Mesothelial cell of epicardium (in vitro differentiated cells): Measurements from ENCODE around the gene CTNNA2. TPM values are rescaled to one million over a fixed set of nuclear protein-coding genes. Genes with fewer than 3 reads are reported as not detected.

ENCODE experiments used
- DNase-seq, 2 experiments: peaks; one replicate each; pipeline ENCODE4 v3.0.0; 2021; ENCODE audit warnings: low spot score in 2 of 2; ENCODE audit not compliant: unreplicated experiment in 2 of 2
- H3K27ac Mint-ChIP-seq: 2 replicates; pipeline ENCODE4 v1.8.0; 2021; ENCODE audit warnings: mixed read lengths
- H3K27me3 Mint-ChIP-seq: 2 replicates; pipeline ENCODE4 v1.8.0; 2021; ENCODE audit warnings: low read depth, mixed read lengths
- H3K36me3 Mint-ChIP-seq: 2 replicates; pipeline ENCODE4 v1.8.0; 2021; ENCODE audit warnings: mixed read lengths
- H3K4me1 Mint-ChIP-seq: 2 replicates; pipeline ENCODE4 v1.8.0; 2021; ENCODE audit warnings: mixed read lengths
- H3K4me3 Mint-ChIP-seq: 2 replicates; pipeline ENCODE4 v1.8.0; 2021; ENCODE audit warnings: mild to moderate bottlenecking, moderate library complexity, mixed read lengths
- H3K9me3 Mint-ChIP-seq: 2 replicates; pipeline ENCODE4 v1.8.0; 2021; ENCODE audit warnings: mixed read lengths
- total RNA-seq: library from RNA; stranded (reverse); gene quantifications from 3 replicates; pipeline ENCODE4 v1.2.1, GENCODE V29; 2021
- TF ChIP-seq, protein P1 (sequence below): fragments of 200-600 bp; sonication (generic); IDR thresholded peaks from one replicate; pipeline ENCODE4 v1.5.0; 2021; ENCODE audit warnings: antibody characterized with exemption; ENCODE audit not compliant: unreplicated experiment

Gene CTNNA2
- total RNA-seq, 1 donor from 2014 or later: 4.9 TPM

DNA sequence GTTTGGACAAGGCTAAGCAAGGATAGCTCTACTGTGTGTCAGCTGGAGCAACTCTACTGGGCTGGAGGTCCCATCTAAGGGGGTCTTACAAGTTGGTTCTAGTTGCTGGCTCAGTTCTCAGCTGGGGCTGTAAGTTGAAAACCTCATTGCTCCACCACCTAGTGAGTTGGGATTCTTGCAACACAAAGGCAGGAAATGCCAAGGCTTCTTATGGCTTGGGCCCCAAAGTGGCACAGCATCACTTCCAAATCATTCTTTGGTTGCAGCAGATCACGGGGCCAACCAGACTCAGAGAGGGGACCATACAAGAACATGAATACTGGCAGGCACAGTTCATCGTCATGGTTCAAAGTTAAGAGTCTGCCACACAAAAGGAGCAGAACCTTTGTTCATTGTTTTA lies 459.0 kb downstream of the CTNNA2 start:
- Mint-ChIP-seq H3K27me3 (peaks cover 4% of the 10 kb centered on the region), H3K27ac (no peak overlapping the region), H3K9me3 (no peaks in the 10 kb centered on the region), H3K36me3 (no peaks in the 10 kb centered on the region), H3K4me3 (no peak overlapping the region), H3K4me1 (peaks cover 7% of the 10 kb centered on the region)
- no peak for DNase-seq
- TF ChIP-seq, protein P1, sequence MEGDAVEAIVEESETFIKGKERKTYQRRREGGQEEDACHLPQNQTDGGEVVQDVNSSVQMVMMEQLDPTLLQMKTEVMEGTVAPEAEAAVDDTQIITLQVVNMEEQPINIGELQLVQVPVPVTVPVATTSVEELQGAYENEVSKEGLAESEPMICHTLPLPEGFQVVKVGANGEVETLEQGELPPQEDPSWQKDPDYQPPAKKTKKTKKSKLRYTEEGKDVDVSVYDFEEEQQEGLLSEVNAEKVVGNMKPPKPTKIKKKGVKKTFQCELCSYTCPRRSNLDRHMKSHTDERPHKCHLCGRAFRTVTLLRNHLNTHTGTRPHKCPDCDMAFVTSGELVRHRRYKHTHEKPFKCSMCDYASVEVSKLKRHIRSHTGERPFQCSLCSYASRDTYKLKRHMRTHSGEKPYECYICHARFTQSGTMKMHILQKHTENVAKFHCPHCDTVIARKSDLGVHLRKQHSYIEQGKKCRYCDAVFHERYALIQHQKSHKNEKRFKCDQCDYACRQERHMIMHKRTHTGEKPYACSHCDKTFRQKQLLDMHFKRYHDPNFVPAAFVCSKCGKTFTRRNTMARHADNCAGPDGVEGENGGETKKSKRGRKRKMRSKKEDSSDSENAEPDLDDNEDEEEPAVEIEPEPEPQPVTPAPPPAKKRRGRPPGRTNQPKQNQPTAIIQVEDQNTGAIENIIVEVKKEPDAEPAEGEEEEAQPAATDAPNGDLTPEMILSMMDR: no peak

- Mint-ChIP-seq H3K9me3 (no peaks in the 10 kb centered on the region), H3K27ac (no peak overlapping the region), H3K4me3 (no peak overlapping the region), H3K27me3 (no peaks in the 10 kb centered on the region), H3K4me1 (peaks cover 7% of the 10 kb centered on the region), H3K36me3 (no peaks in the 10 kb centered on the region)
- TF ChIP-seq, protein P1: no peak
- no peak for DNase-seq
These were observed 459.8 kb downstream of the CTNNA2 start for GRCh38 chr2:79972661-79973060.

DNA sequence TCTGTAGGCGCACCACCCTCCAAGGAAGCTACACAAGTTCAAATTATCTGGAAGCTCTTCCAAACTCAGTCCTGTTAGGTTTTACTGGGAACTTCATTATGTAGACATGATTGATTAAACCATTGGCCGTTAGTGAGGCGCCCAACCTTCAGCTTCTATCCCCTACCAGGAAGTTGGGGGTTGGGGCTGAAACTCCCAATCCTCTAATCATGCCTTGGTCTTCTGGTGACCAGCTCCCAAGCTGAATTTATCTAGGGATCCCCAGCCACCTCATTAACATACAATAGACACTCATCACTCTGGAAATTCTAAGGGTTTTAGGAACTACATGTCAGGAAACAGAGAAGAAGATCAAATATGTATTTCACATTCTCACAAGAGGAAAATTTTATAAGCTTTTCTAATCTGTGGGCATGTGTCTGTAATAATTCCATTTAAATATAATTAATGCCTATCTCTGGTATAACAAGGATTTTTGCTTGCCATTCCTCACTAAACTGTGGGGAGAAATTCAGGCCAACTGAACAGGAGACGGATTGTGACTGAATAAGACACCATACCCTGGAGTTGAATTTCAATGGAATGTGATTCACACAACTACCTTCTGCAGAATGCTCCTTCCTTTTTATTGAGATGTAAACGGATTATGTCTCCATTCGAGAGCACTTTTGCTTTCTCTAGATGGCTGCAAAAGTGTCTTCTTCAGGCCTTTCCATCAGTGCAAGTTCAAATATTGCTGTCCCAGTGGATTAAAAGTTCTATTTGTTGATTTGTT lies 463.1 kb downstream of the CTNNA2 start:
- Mint-ChIP-seq H3K27ac (no peak overlapping the region), H3K4me3 (no peak overlapping the region), H3K9me3 (no peaks in the 10 kb centered on the region), H3K4me1 (peaks cover 7% of the 10 kb centered on the region), H3K36me3 (no peaks in the 10 kb centered on the region), H3K27me3 (no peaks in the 10 kb centered on the region)
- TF ChIP-seq, protein P1: no peak
- DNase-seq: no peak

- Mint-ChIP-seq H3K27me3 (no peaks in the 10 kb centered on the region), H3K4me1 (peaks cover 2% of the 10 kb centered on the region), H3K4me3 (no peak overlapping the region), H3K36me3 (no peaks in the 10 kb centered on the region), H3K9me3 (no peaks in the 10 kb centered on the region), H3K27ac (no peak overlapping the region)
- TF ChIP-seq, protein P1: no peak
- no peak for DNase-seq
These were observed 464.9 kb downstream of the CTNNA2 start for GRCh38 chr2:79977792-79978191.

- Mint-ChIP-seq H3K4me1 (peaks cover 2% of the 10 kb centered on the region), H3K9me3 (no peaks in the 10 kb centered on the region), H3K27ac (no peak overlapping the region), H3K36me3 (no peaks in the 10 kb centered on the region), H3K27me3 (no peaks in the 10 kb centered on the region), H3K4me3 (no peak overlapping the region)
- DNase-seq: no peak
- TF ChIP-seq, protein P1: no peak
These were observed 467.3 kb downstream of the CTNNA2 start for GRCh38 chr2:79980116-79980515.
